ENCODE data around the gene ZCCHC7. TPM values are rescaled to one million over a fixed set of nuclear protein-coding genes. Genes with fewer than 3 reads are reported as not detected.
"Not testable (repeated sequence)": the region's sequence is repeated elsewhere in the genome, so short reads cannot be mapped to it uniquely, and the experiment has no call there.

The ZCCHC7 gene
- total RNA-seq, 4 donors from 2014 or later: 11.7 to 24.6 (median 13.6) TPM

DNA sequence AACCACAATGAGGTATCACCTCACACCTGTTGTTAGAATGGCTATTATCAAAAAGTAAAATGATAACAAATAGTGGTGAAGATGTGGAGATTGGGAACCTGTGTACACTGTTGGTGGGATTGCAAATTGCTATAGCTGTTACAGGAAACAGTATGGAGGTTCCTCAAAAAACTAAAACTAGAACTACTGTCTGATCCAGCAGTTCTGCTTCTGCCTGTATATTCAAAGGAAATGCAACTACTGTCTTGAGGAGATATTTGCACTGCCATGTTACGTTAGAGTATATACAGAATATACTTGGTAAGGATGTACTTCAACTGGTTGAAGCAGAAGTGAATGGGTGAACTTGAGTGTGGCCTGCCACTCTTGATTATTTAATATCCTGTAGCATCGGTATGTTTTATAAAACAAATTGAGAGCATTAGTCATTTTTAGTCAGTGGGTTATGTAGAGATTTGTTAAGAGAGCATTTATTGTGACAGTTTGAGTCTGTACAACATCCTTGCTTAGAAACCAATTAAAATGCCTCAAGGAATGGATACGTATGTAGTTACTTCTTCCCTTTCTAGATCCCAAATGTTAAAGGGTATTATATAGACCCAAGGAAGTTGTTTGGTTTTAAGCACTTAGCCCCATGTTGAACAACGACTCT is 37.5 kb downstream of the ZCCHC7 start:
- TF ChIP-seq, protein P1, sequence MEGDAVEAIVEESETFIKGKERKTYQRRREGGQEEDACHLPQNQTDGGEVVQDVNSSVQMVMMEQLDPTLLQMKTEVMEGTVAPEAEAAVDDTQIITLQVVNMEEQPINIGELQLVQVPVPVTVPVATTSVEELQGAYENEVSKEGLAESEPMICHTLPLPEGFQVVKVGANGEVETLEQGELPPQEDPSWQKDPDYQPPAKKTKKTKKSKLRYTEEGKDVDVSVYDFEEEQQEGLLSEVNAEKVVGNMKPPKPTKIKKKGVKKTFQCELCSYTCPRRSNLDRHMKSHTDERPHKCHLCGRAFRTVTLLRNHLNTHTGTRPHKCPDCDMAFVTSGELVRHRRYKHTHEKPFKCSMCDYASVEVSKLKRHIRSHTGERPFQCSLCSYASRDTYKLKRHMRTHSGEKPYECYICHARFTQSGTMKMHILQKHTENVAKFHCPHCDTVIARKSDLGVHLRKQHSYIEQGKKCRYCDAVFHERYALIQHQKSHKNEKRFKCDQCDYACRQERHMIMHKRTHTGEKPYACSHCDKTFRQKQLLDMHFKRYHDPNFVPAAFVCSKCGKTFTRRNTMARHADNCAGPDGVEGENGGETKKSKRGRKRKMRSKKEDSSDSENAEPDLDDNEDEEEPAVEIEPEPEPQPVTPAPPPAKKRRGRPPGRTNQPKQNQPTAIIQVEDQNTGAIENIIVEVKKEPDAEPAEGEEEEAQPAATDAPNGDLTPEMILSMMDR (IDR thresholded peaks at IDR 0.05): no peak
- ATAC-seq (ENCODE audit: low FRiP score) (no peak), DNase-seq (ENCODE audit: low spot score) (no peak)

DNA sequence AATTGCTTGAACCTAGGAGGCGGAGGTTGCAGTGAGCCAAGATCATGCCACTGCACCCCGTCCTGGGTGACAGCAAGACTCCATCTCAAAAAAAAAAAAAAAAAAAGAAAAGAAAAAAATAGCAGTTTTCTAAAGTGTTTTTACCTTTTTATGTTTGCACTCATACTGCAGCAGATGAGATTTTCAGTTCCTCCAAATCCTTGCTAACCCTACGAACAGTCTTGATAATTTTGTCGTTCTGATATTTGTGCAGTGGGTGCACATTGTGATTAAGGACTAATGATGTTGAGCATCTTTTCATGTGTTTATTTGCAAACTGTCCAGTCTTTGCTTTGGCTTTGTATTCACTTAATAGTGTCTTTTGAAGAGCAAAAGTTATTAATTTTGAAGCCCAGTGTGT is 42.9 kb downstream of the ZCCHC7 start:
- DNase-seq (ENCODE audit: low spot score): no peak
- TF ChIP-seq, protein P1 (IDR thresholded peaks at IDR 0.05): no peak
- ATAC-seq (ENCODE audit: low FRiP score): no peak

DNA sequence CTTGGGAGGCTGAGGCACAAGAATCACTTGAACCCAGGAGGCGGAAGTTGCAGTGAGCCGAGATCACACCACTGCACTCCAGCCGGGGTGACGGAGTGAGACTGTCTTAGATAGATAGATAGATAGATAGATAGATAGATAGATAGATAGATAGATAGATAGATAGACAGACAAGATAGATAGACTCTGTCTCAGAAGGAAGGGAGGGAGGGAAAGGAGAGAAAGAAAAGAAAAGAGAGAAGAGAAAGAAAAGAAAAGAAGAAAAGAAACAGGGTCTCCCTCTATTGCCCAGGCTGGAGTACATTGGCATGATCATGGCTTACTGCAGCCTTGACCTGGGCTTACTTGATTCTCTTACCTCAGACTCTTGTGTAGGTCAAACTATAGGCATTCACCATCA is 44.0 kb downstream of the ZCCHC7 start:
- not testable (repeated sequence) for ATAC-seq (ENCODE audit: low FRiP score); DNase-seq (ENCODE audit: low spot score)

DNA sequence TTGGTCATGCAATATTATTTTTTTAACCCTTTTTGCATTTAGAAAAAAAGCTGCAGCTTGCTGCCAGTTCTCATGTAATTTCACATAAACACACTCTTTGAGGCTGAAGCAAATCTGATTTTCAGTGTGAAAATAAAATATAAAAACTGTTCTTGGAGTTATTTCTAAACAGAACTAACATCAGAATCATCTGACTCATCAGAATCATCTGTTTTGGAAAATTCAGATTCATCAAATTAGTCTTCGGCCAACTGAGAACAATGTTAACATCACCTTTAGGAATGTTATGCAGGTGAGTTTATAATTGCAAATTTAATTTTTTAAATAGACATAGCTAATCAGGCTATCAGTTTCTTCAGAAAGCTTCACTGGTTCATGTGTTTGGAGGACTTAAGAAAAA is 45.3 kb downstream of the ZCCHC7 start:
- DNase-seq (ENCODE audit: low spot score) (no peak), ATAC-seq (ENCODE audit: low FRiP score) (no peak)
- TF ChIP-seq, protein P1 (IDR thresholded peaks at IDR 0.05): no peak

DNA sequence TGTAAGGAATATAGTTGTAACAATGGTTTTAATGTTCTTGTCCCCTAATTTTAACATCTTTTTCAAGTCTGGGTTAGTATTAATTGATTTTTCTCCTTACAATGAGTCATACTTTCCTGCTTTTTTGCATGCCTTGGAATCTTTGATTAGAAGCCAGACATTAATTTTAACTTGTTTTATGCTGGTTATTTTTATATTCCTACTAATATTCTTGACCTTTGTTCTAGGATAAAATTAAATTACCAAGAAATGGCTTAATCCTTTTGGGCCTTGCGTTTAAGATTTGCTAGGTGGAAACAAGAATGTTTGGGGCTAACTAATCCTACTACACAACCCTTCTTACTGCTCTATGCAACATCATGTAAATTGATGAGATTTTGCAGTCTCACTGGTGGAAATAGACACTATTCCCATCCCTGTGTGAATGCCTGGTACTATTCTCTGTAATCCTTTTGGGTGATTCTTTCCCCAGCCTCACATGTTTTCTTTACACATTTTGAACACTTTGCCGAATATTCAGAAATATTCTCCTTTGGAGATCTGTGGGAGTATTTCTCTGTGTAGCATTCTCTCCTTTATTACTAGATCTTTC is 47.2 kb downstream of the ZCCHC7 start:
- ATAC-seq (ENCODE audit: low FRiP score) (no peak), DNase-seq (ENCODE audit: low spot score) (no peak)
- TF ChIP-seq, protein P1 (IDR thresholded peaks at IDR 0.05): no peak

DNA sequence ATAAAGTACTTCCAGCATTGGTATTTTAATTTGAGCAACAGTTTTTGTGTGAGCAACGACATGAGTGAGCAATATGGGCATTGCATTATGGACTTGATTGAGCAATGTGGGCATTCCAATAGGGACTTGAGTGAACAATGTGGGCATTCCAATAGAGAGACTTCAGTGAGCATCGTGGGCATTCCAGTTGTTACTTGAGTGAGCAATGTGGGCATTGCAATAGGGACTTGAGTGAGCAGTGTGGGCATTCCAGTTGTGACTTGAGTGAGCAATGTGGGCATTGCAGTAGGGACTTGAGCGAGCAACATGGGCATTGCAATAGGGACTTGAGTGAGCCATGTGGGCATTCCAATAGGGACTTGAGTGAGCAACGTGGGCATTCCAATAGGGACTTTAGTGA is 52.2 kb downstream of the ZCCHC7 start:
- DNase-seq (ENCODE audit: low spot score): no peak
- ATAC-seq (ENCODE audit: low FRiP score): no peak
- TF ChIP-seq, protein P1 (IDR thresholded peaks at IDR 0.05): no peak

DNA sequence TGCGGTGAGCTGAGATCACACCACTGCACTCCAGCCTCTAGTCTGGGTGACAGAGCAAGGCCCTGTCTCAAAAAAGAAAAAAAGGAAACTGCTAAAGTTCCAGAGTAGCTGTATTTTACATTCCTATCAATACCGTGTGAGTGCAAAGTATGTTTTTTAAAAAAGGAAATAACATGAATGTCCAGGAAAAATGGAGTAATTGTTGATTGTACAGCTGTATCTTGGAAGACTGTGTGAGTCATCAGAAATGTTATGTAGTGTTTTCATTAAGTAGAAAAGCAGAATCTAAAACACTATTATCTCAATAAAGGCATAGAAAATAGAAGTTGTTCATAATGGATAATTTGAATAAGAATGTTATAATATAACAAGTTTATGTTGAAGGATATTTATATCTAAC is 53.9 kb downstream of the ZCCHC7 start:
- TF ChIP-seq, protein P1 (IDR thresholded peaks at IDR 0.05): no peak
- ATAC-seq (ENCODE audit: low FRiP score) (no peak), DNase-seq (ENCODE audit: low spot score) (no peak)
